T-cell (primary cell): ENCODE data around the gene FSD1. TPM values are rescaled to one million over a fixed set of nuclear protein-coding genes. Genes with fewer than 3 reads are reported as not detected.
"Not testable (repeated sequence)": the region's sequence is repeated elsewhere in the genome, so short reads cannot be mapped to it uniquely, and the experiment has no call there.

ENCODE experiments used
- ATAC-seq, 4 experiments: fragments of 200-7000 bp in 3 of 4; fragments of 150-1000 bp in 1 of 4; cut with Tn5 transposase; replicated peaks in 1 of 4; 1 replicate in 3 of 4; 2 replicates in 1 of 4; pipeline ENCODE4 v1.10.0; 2021; ENCODE audit warnings: moderate library complexity in 3 of 4, mild to moderate bottlenecking in 2 of 4, moderate number of reproducible peaks in 1 of 4
- CTCF ChIA-PET, 2 donors: fragments of 300-600 bp; sonication (Branson Sonifier 250); formaldehyde crosslinking; loops; one replicate each; lab custom pipeline; 2022; ENCODE audit warnings: antibody characterized with exemption in 2 of 2; lab: Charles Lee
- POLR2A ChIA-PET, 2 donors: fragments of 300-600 bp; sonication (Branson Sonifier 250); formaldehyde crosslinking; loops; one replicate each; lab custom pipeline; 2022; ENCODE audit warnings: antibody characterized with exemption in 2 of 2; lab: Charles Lee
- DNase-seq, 35 experiments: peaks; one replicate each; pipeline versions ENCODE4 v3.0.0 to v3.0.0-alpha.2; 2013 to 2023
- H3K27ac ChIP-seq: one replicate; pipeline ENCODE4 v1.5.1; 2013; ENCODE audit warnings: low read length
- H3K27me3 ChIP-seq, 2 experiments: replicated peaks in 1 of 2; 1 replicate in 1 of 2; 2 replicates in 1 of 2; pipeline versions ENCODE4 v1.6.1 to v1.7.0; 2013; ENCODE audit warnings: low read length in 1 of 2, mixed read lengths in 1 of 2; ENCODE audit not compliant: control insufficient read depth in 2 of 2, insufficient read depth in 2 of 2; ENCODE audit errors: extremely low read depth in 1 of 2
- H3K36me3 ChIP-seq, 2 donors: 1 replicate in 1 of 2; 2 replicates in 1 of 2; pipeline versions ENCODE4 v1.6.1 to v1.7.0; 2013; ENCODE audit warnings: low read length in 1 of 2; ENCODE audit not compliant: control insufficient read depth in 2 of 2, insufficient read depth in 1 of 2; ENCODE audit errors: extremely low read depth in 1 of 2
- H3K4me1 ChIP-seq, 2 experiments: 1 replicate in 1 of 2; 2 replicates in 1 of 2; pipeline versions ENCODE4 v1.6.1 to v1.7.0; 2013; ENCODE audit warnings: low read length in 2 of 2, mixed read lengths in 1 of 2; ENCODE audit not compliant: insufficient read depth in 2 of 2, control insufficient read depth in 1 of 2; ENCODE audit errors: extremely low read depth in 1 of 2
- H3K4me3 ChIP-seq, 2 donors: 1 replicate in 1 of 2; 2 replicates in 1 of 2; pipeline versions ENCODE4 v1.5.1 to v1.7.0; 2013; ENCODE audit warnings: mild to moderate bottlenecking in 2 of 2, low read length in 1 of 2, moderate library complexity in 1 of 2; ENCODE audit not compliant: control insufficient read depth in 1 of 2; ENCODE audit errors: extremely low read depth in 1 of 2
- H3K9me3 ChIP-seq: 2 replicates; pipeline ENCODE4 v1.7.0; 2013
- H3K27ac Mint-ChIP-seq, 2 donors: one replicate each; pipeline ENCODE4 v1.8.0; 2020 to 2021; ENCODE audit warnings: mild to moderate bottlenecking in 2 of 2, mixed read lengths in 2 of 2
- H3K27me3 Mint-ChIP-seq, 2 donors: one replicate each; pipeline ENCODE4 v1.8.0; 2021 to 2022; ENCODE audit warnings: mixed read lengths in 2 of 2
- H3K36me3 Mint-ChIP-seq: one replicate; pipeline ENCODE4 v1.8.0; 2021; ENCODE audit warnings: mixed read lengths
- H3K4me1 Mint-ChIP-seq, 3 donors: one replicate each; pipeline ENCODE4 v1.8.0; 2020 to 2022; ENCODE audit warnings: mixed read lengths in 3 of 3, mild to moderate bottlenecking in 1 of 3
- H3K4me3 Mint-ChIP-seq, 3 donors: one replicate each; pipeline ENCODE4 v1.8.0; 2020 to 2022; ENCODE audit warnings: mild to moderate bottlenecking in 3 of 3, mixed read lengths in 3 of 3, moderate library complexity in 3 of 3
- H3K9me3 Mint-ChIP-seq, 3 donors: one replicate each; pipeline ENCODE4 v1.8.0; 2020 to 2022; ENCODE audit warnings: mixed read lengths in 3 of 3
- WGBS: methylation state at CpG from one replicate; pipeline ENCODE4 v1.1.5; 2013; ENCODE audit warnings: missing lambda C conversion rate; ENCODE audit not compliant: insufficient coverage; 5-methylcytosine and 5-hydroxymethylcytosine counted together
- total RNA-seq, 35 experiments: library from RNA in 6 of 35; stranded (reverse) in 6 of 35; fragments of 120-200 nt in 1 of 35; gene quantifications; one replicate each; pipeline versions ENCODE4 v1.2.1 to v1.2.4 and lab custom pipeline; 2013 to 2026

FSD1 gene
- total RNA-seq, 5 donors from 2014 or later (not counting 1 experiment from before 2014, with no cell fraction given): 2.8 to 4.1 (median 3.4) TPM

GRCh38 chr19:4284176-4284958, 20.0 kb upstream of the FSD1 start:
- Mint-ChIP-seq H3K27ac (no peak overlapping the region), H3K9me3 (no peaks in the 10 kb centered on the region), H3K4me1 (peaks cover 3 to 5% (median 5%) of the 10 kb centered on the region in 3 donors), H3K4me3 (no peak overlapping the region), H3K27me3 (peaks cover 9 to 26% of the 10 kb centered on the region in 2 donors), H3K36me3 (no peaks in the 10 kb centered on the region)
- Histone ChIP-seq H3K36me3 (peaks cover 0 to 7% of the 10 kb centered on the region in 2 donors), H3K27ac (no peak overlapping the region), H3K4me3 (no peak overlapping the region), H3K27me3 (peaks cover 0 to 34% of the 10 kb centered on the region in 2 experiments), H3K9me3 (no peaks in the 10 kb centered on the region), H3K4me1 (peaks cover 0 to 12% of the 10 kb centered on the region in 2 experiments)
- POLR2A ChIA-PET: no interaction called here
- no peak for ATAC-seq
- WGBS: 81% methylated on average over 5 of the region's 20 CpGs
- CTCF ChIA-PET: interaction anchor here in 1 of 2 donors (0.5 kb wide), 2 partner anchors 62 to 469 kb away, joined by 4 to 6 read pairs; no protein-coding TSS in a partner anchor
- DNase-seq: no peak

GRCh38 chr19:4284974-4285373, 19.4 kb upstream of the FSD1 start:
- H3K36me3 ChIP-seq: peaks cover 0 to 7% of the 10 kb centered on the region in 2 donors
- H3K4me3 ChIP-seq: no peak overlapping the region
- Mint-ChIP-seq H3K4me3 (no peak overlapping the region), H3K4me1 (peaks cover 0 to 2% (median 1%) of the 10 kb centered on the region in 3 donors), H3K27ac (no peak overlapping the region), H3K9me3 (no peaks in the 10 kb centered on the region), H3K27me3 (peaks cover 6 to 23% of the 10 kb centered on the region in 2 donors), H3K36me3 (no peaks in the 10 kb centered on the region)
- peaks cover 0 to 6% of the 10 kb centered on the region in 2 experiments for H3K4me1 ChIP-seq
- H3K27me3 ChIP-seq: peaks cover 0 to 28% of the 10 kb centered on the region in 2 experiments
- DNase-seq: no peak
- 81% methylated on average over 5 of the region's 6 CpGs for WGBS
- ChIA-PET POLR2A (no interaction called here), CTCF (no interaction called here)
- H3K27ac ChIP-seq: no peak overlapping the region
- H3K9me3 ChIP-seq: no peaks in the 10 kb centered on the region
- ATAC-seq: no peak

- ATAC-seq, H3K4me3 Mint-ChIP-seq, H3K4me1 Mint-ChIP-seq, H3K27ac ChIP-seq, H3K9me3 Mint-ChIP-seq, H3K36me3 ChIP-seq, DNase-seq, H3K36me3 Mint-ChIP-seq, POLR2A ChIA-PET, H3K4me3 ChIP-seq, H3K4me1 ChIP-seq, CTCF ChIA-PET, H3K9me3 ChIP-seq, H3K27ac Mint-ChIP-seq: not testable (repeated sequence)
- peaks cover 0 to 16% of the 10 kb centered on the region in 2 experiments for H3K27me3 ChIP-seq
- WGBS: 89% methylated on average over 4 of the region's 4 CpGs
- peaks cover 0 to 11% of the 10 kb centered on the region in 2 donors for H3K27me3 Mint-ChIP-seq
These were observed 18.3 kb upstream of the FSD1 start for GRCh38 chr19:4286141-4286540.

GRCh38 chr19:4288091-4288777, 16.2 kb upstream of the FSD1 start:
- H3K27me3 Mint-ChIP-seq: no peaks in the 10 kb centered on the region
- Histone ChIP-seq H3K27me3 (peaks cover 0 to 4% of the 10 kb centered on the region in 2 experiments), H3K36me3 (peaks cover 0 to 7% of the 10 kb centered on the region in 2 donors), H3K4me1 (peaks cover 0 to 4% of the 10 kb centered on the region in 2 experiments), H3K27ac (no peak overlapping the region), H3K4me3 (no peak overlapping the region), H3K9me3 (no peaks in the 10 kb centered on the region)
- CTCF ChIA-PET: interaction anchor here in 1 of 2 donors (0.7 kb wide), 1 partner anchor 1292 kb away, joined by 5 read pairs; no protein-coding TSS in a partner anchor
- POLR2A ChIA-PET: no interaction called here
- ATAC-seq (no peak), DNase-seq (no peak)
- no peak overlapping the region for H3K4me3 Mint-ChIP-seq
- H3K27ac Mint-ChIP-seq: no peak overlapping the region
- WGBS: 89% methylated on average over 13 of the region's 16 CpGs
- H3K4me1 Mint-ChIP-seq: no peaks in the 10 kb centered on the region
- H3K36me3 Mint-ChIP-seq: no peaks in the 10 kb centered on the region
- no peaks in the 10 kb centered on the region for H3K9me3 Mint-ChIP-seq

- Mint-ChIP-seq H3K27me3 (no peaks in the 10 kb centered on the region), H3K36me3 (no peaks in the 10 kb centered on the region), H3K9me3 (no peaks in the 10 kb centered on the region), H3K27ac (no peak overlapping the region), H3K4me1 (no peaks in the 10 kb centered on the region), H3K4me3 (no peak overlapping the region)
- Histone ChIP-seq H3K4me3 (no peak overlapping the region), H3K36me3 (peaks cover 0 to 16% of the 10 kb centered on the region in 2 donors), H3K9me3 (no peaks in the 10 kb centered on the region), H3K27me3 (peaks cover 0 to 5% of the 10 kb centered on the region in 2 experiments), H3K27ac (no peak overlapping the region), H3K4me1 (no peaks in the 10 kb centered on the region)
- no peak for DNase-seq
- POLR2A ChIA-PET: no interaction called here
- CTCF ChIA-PET: no interaction called here
- 100% methylated on average over 2 of the region's 8 CpGs for WGBS
- no peak for ATAC-seq
These were observed 13.1 kb upstream of the FSD1 start for GRCh38 chr19:4291184-4291732.

- no peak overlapping the region for H3K4me3 ChIP-seq
- no peaks in the 10 kb centered on the region for H3K9me3 ChIP-seq
- no peaks in the 10 kb centered on the region for H3K4me1 ChIP-seq
- Mint-ChIP-seq H3K36me3 (no peaks in the 10 kb centered on the region), H3K27ac (no peak overlapping the region), H3K27me3 (peaks cover 0 to 2% of the 10 kb centered on the region in 2 donors), H3K9me3 (no peaks in the 10 kb centered on the region), H3K4me3 (no peak overlapping the region), H3K4me1 (no peaks in the 10 kb centered on the region)
- CTCF ChIA-PET: no interaction called here
- ATAC-seq (no peak), DNase-seq (no peak)
- peaks cover 0 to 15% of the 10 kb centered on the region in 2 donors for H3K36me3 ChIP-seq
- POLR2A ChIA-PET: no interaction called here
- peaks cover 0 to 11% of the 10 kb centered on the region in 2 experiments for H3K27me3 ChIP-seq
- 92% methylated on average over 11 of the region's 15 CpGs for WGBS
- H3K27ac ChIP-seq: no peak overlapping the region
These were observed 11.9 kb upstream of the FSD1 start for GRCh38 chr19:4292515-4292914.
